SK-N-SH treated with all-trans-retinoic acid at 6 μM for 48 hours (cell line): ENCODE data around the gene AGTRAP.

Experiments used
- ARNTL ChIP-seq: fragments of 450-650 bp; formaldehyde crosslinking; IDR thresholded peaks from 2 replicates; pipeline ENCODE4 v1.5.0; 2020; ENCODE audit warnings: low read depth, mild to moderate bottlenecking, moderate library complexity, borderline replicate concordance
- BACH2 ChIP-seq: fragments of 250-450 bp; sonication (Bioruptor Pico); IDR thresholded peaks from 2 replicates; pipeline ENCODE4 v1.9.0; 2021; ENCODE audit warnings: mild to moderate bottlenecking, borderline replicate concordance
- ESRRG ChIP-seq: fragments of 250-450 bp; sonication (Bioruptor Pico); IDR thresholded peaks from 2 replicates; pipeline ENCODE4 v1.6.1; 2021; ENCODE audit warnings: mild to moderate bottlenecking
- GLIS3 ChIP-seq: fragments of 250-450 bp; sonication (Bioruptor Pico); IDR thresholded peaks from 2 replicates; pipeline ENCODE4 v1.5.0; 2020; ENCODE audit warnings: mild to moderate bottlenecking, moderate library complexity
- ISL1 ChIP-seq: fragments of 250-450 bp; sonication (Bioruptor Pico); IDR thresholded peaks from 2 replicates; pipeline ENCODE4 v2.1.2; 2022; ENCODE audit warnings: mild to moderate bottlenecking, moderate library complexity
- OSR1 ChIP-seq: fragments of 250-450 bp; sonication (Bioruptor Pico); IDR thresholded peaks from 2 replicates; pipeline ENCODE4 v1.8.0; 2022; ENCODE audit warnings: moderate library complexity, mild to moderate bottlenecking, inconsistent platforms
- PPARA ChIP-seq: fragments of 250-450 bp; sonication (Bioruptor Pico); IDR thresholded peaks from 2 replicates; pipeline ENCODE4 v1.5.0; 2020; ENCODE audit warnings: mild to moderate bottlenecking, borderline replicate concordance
- RARB ChIP-seq: fragments of 250-450 bp; sonication (Bioruptor Pico); IDR thresholded peaks from 2 replicates; pipeline ENCODE4 v1.8.0; 2021; ENCODE audit warnings: mild to moderate bottlenecking, moderate library complexity
- ZC3H10 ChIP-seq: fragments of 250-450 bp; sonication (Bioruptor Pico); IDR thresholded peaks from 2 replicates; pipeline ENCODE4 v1.5.1; 2021; ENCODE audit warnings: mild to moderate bottlenecking, moderate library complexity
- ZNF70 ChIP-seq: fragments of 450-650 bp; formaldehyde crosslinking; IDR thresholded peaks from 2 replicates; pipeline ENCODE4 v1.5.0; 2020; ENCODE audit warnings: mild to moderate bottlenecking, moderate library complexity
- ZNF8 ChIP-seq: fragments of 450-650 bp; formaldehyde crosslinking; IDR thresholded peaks from 2 replicates; pipeline ENCODE4 v1.5.0; 2020; ENCODE audit warnings: mild to moderate bottlenecking, moderate library complexity
- TF ChIP-seq, protein P1 (sequence below): fragments of 250-450 bp; sonication (Bioruptor Pico); IDR thresholded peaks from 2 replicates; pipeline ENCODE4 v1.8.0; 2020; ENCODE audit warnings: mild to moderate bottlenecking, moderate library complexity, borderline replicate concordance
- TF ChIP-seq, protein P2 (sequence below): fragments of 250-450 bp; sonication (Bioruptor Pico); IDR thresholded peaks from 2 replicates; pipeline ENCODE4 v1.5.1; 2020; ENCODE audit warnings: low read depth, mild to moderate bottlenecking, moderate library complexity

GRCh38 chr1:11769274-11769673, 33.3 kb downstream of the AGTRAP start:
- TF ChIP-seq, protein P1, sequence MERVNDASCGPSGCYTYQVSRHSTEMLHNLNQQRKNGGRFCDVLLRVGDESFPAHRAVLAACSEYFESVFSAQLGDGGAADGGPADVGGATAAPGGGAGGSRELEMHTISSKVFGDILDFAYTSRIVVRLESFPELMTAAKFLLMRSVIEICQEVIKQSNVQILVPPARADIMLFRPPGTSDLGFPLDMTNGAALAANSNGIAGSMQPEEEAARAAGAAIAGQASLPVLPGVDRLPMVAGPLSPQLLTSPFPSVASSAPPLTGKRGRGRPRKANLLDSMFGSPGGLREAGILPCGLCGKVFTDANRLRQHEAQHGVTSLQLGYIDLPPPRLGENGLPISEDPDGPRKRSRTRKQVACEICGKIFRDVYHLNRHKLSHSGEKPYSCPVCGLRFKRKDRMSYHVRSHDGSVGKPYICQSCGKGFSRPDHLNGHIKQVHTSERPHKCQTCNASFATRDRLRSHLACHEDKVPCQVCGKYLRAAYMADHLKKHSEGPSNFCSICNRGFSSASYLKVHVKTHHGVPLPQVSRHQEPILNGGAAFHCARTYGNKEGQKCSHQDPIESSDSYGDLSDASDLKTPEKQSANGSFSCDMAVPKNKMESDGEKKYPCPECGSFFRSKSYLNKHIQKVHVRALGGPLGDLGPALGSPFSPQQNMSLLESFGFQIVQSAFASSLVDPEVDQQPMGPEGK (CRISPR knock-in tag), result no peak
- no peak for TF ChIP-seq ARNTL
- no peak for TF ChIP-seq ZC3H10
- TF ChIP-seq BACH2 (CRISPR knock-in tag), result no peak
- TF ChIP-seq, protein P2, sequence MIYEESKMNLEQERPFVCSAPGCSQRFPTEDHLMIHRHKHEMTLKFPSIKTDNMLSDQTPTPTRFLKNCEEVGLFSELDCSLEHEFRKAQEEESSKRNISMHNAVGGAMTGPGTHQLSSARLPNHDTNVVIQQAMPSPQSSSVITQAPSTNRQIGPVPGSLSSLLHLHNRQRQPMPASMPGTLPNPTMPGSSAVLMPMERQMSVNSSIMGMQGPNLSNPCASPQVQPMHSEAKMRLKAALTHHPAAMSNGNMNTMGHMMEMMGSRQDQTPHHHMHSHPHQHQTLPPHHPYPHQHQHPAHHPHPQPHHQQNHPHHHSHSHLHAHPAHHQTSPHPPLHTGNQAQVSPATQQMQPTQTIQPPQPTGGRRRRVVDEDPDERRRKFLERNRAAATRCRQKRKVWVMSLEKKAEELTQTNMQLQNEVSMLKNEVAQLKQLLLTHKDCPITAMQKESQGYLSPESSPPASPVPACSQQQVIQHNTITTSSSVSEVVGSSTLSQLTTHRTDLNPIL, result no peak
- TF ChIP-seq ISL1 (CRISPR knock-in tag), result no peak
- no peak for TF ChIP-seq RARB (CRISPR knock-in tag)
- no peak for TF ChIP-seq GLIS3 (CRISPR knock-in tag)
- TF ChIP-seq ESRRG (CRISPR knock-in tag), result no peak
- TF ChIP-seq PPARA (CRISPR knock-in tag), result no peak
- TF ChIP-seq ZNF70 (CRISPR knock-in tag), result no peak
- no peak for TF ChIP-seq ZNF8
- no peak for TF ChIP-seq OSR1
